Transverse colon (tissue), 4 donors: Measurements from ENCODE around the gene LIX1L. TPM values are rescaled to one million over a fixed set of nuclear protein-coding genes. Genes with fewer than 3 reads are reported as not detected.

Source experiments
- DNase-seq: peaks from one replicate; pipeline ENCODE4 v3.0.0-alpha.2; 2019
- H3K27ac ChIP-seq, 4 donors: fragments of 200-600 bp; sonication (generic); 2 replicates each; pipeline ENCODE4 v1.5.1; 2016 to 2018; ENCODE audit warnings: inconsistent platforms in 4 of 4
- H3K27me3 ChIP-seq: fragments of 200-600 bp; sonication (generic); 2 replicates; pipeline ENCODE4 v1.5.1; 2017; ENCODE audit warnings: inconsistent platforms
- H3K36me3 ChIP-seq, 4 donors: fragments of 200-600 bp; sonication (generic); 2 replicates each; pipeline ENCODE4 v1.5.1; 2017 to 2019; ENCODE audit warnings: inconsistent platforms in 4 of 4
- H3K4me1 ChIP-seq, 4 donors: fragments of 200-600 bp; sonication (generic); 2 replicates each; pipeline ENCODE4 v1.5.1; 2017 to 2020; ENCODE audit warnings: inconsistent platforms in 4 of 4
- H3K4me3 ChIP-seq, 4 donors: fragments of 200-600 bp; sonication (generic); 1 replicate in 1 of 4; 2 replicates in 3 of 4; pipeline versions ENCODE4 v1.5.1 to v1.6.1; 2017 to 2019; ENCODE audit warnings: inconsistent platforms in 4 of 4
- H3K9me3 ChIP-seq, 2 donors: fragments of 200-600 bp; sonication (generic); 2 replicates each; pipeline ENCODE4 v1.5.1; 2017 to 2019; ENCODE audit warnings: inconsistent platforms in 2 of 2
- CTCF ChIP-seq, 5 experiments: fragments of 200-600 bp in 3 of 5; fragments of 450-650 bp in 2 of 5; sonication (generic) in 3 of 5; IDR thresholded peaks; 1 replicate in 2 of 5; 2 replicates in 3 of 5; pipeline ENCODE4 v1.5.1; 2016 to 2017; ENCODE audit warnings: antibody characterized with exemption in 5 of 5, inconsistent platforms in 3 of 5, mild to moderate bottlenecking in 2 of 5, moderate library complexity in 1 of 5
- EP300 ChIP-seq: sonication (generic); formaldehyde crosslinking; IDR thresholded peaks from one replicate; pipeline ENCODE4 v1.6.1; 2017; ENCODE audit warnings: antibody characterized with exemption, low read depth
- POLR2A ChIP-seq: fragments of 450-650 bp; IDR thresholded peaks from one replicate; pipeline ENCODE4 v1.6.1; 2016; ENCODE audit warnings: antibody characterized with exemption, mild to moderate bottlenecking, moderate library complexity
- POLR2AphosphoS5 ChIP-seq, 3 donors: sonication (generic); formaldehyde crosslinking; IDR thresholded peaks; one replicate each; pipeline ENCODE4 v1.6.1; 2016; ENCODE audit warnings: antibody characterized with exemption in 3 of 3
- WGBS, 2 donors: methylation state at CpG; one replicate each; pipeline ENCODE4 v1.1.5; 2018; ENCODE audit warnings: low coverage in 1 of 2; 5-methylcytosine and 5-hydroxymethylcytosine counted together
- in situ Hi-C, 4 donors: fragments of 200-750 bp; cut with MboI; loops; one replicate each; pipeline versions ENCODE4 v1.15.0 to v1.15.1; 2017; ENCODE audit warnings: low sequenced_read_pairs in 3 of 4, low pct_ligation_motif_present in 1 of 4, low pct_unique_long_range_greater_than_20kb in 1 of 4
- intact Hi-C: fragments of 100-400 bp; cut with DNase I; formaldehyde crosslinking; loops from one replicate; pipeline ENCODE4 v1.15.1; 2023; ENCODE audit warnings: low total_unique reads
- total RNA-seq, 4 donors: library from RNA; depleted of rRNA; stranded (reverse); fragments of >200 nt; gene quantifications; one replicate each; pipeline ENCODE4 v1.1.0, GENCODE V29; 2016

The LIX1L gene
- total RNA-seq, 4 donors from 2014 or later = 7.2 to 12.5 (median 9.8) TPM

DNA sequence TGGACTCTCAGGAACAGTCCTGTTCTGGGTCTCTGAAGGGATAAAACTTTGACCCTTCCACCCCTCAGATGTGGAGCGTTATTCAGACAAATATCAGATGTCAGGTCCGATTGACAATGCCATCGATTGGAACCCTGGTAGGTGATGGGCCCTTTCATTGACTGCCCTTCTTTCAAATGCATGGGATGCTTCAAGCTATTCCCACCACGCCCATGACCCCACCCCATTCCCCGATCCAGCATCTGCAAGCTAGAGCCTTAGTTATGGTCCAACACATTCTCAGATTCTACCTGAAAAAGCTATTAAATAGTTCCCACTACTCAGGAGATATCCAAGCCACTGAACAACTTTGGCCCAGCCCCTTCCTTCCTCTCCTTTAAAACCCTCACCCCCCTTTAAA is 19.2 kb upstream of the LIX1L start:
- in situ Hi-C loops = loop anchor here in 3 of 4 donors (5.0 to 10.0 kb wide), 2 partner anchors 35 to 48 kb away; partner anchors contain the start of gene HJV (in 1 of the 3)
- H3K36me3 ChIP-seq = no peaks in the 10 kb centered on the region
- intact Hi-C loops = loop anchor here (2.0 kb wide), 1 partner anchor 36 kb away; no protein-coding TSS in a partner anchor
- TF ChIP-seq CTCF (IDR thresholded peaks at IDR 0.05) (no peak), POLR2A (no peak), POLR2AphosphoS5 (IDR thresholded peaks at IDR 0.05) (no peak), EP300 (no peak)
- H3K9me3 ChIP-seq = no peaks in the 10 kb centered on the region
- peak overlapping the region; percentile 97 to 99 (median 98) for H3K27ac ChIP-seq
- no peaks in the 10 kb centered on the region for H3K27me3 ChIP-seq
- DNase-seq = no peak
- peaks cover 34 to 47% (median 39%) of the 10 kb centered on the region in 4 donors for H3K4me1 ChIP-seq
- WGBS, 2 donors = 67 to 72% methylated on average over 2 to 5 of the region's 5 CpGs
- H3K4me3 ChIP-seq = no peak overlapping the region

DNA sequence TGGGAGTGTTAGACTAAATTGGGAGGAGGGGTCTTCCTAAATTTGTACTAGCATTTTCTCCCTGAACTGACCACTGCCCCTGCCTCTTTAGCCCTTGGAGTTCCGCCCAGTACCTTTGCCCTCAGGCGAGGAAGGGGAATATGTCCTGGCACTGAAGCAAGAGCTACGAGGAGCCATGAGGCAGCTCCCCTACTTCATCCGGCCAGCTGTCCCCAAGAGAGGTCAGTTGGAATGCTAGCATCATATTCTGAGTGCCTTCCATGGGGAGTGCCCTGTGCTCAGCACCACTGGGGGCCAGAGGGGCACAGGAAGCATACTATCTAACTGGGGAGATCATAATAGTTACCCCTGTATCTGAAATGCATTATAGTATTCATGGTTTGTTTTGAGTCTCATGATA is 17.4 kb upstream of the LIX1L start:
- Histone ChIP-seq H3K27ac (no peak overlapping the region), H3K27me3 (no peaks in the 10 kb centered on the region), H3K4me3 (no peak overlapping the region), H3K9me3 (no peaks in the 10 kb centered on the region), H3K36me3 (no peaks in the 10 kb centered on the region), H3K4me1 (peaks cover 18 to 29% (median 25%) of the 10 kb centered on the region in 4 donors)
- intact Hi-C loops = no loop called here
- in situ Hi-C loops = loop anchor here in 3 of 4 donors (5.0 to 10.0 kb wide), 2 partner anchors 37 to 50 kb away; partner anchors contain the start of gene HJV (in 1 of the 3)
- no peak for DNase-seq
- no peak for TF ChIP-seq EP300
- TF ChIP-seq POLR2A = no peak
- TF ChIP-seq POLR2AphosphoS5 (IDR thresholded peaks at IDR 0.05) = no peak
- TF ChIP-seq CTCF (IDR thresholded peaks at IDR 0.05) = no peak
- WGBS, 2 donors = 82 to 100% methylated on average over 1 to 4 of the region's 4 CpGs

DNA sequence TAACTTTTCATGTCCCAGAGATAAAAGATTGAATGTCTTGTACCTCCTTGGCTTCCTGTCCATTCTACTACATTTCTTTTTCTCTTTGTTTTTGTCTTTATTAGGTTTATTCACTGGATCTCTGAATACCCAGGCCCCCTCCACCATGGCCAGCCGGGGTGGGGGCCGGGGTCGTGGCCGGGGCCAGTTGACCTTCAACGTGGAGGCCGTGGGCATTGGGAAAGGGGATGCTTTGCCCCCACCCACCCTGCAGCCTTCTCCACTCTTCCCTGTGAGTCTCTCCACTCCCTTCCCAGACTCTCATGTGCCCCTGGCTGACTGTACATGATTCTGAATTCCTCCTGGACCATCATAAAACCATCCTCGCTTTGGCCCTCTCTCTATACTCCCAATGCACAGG is 16.9 kb upstream of the LIX1L start:
- in situ Hi-C loops (loop anchor here in 3 of 4 donors (5.0 to 10.0 kb wide), 2 partner anchors 38 to 50 kb away; partner anchors contain the start of gene HJV (in 1 of the 3)), intact Hi-C loops (no loop called here)
- Histone ChIP-seq H3K27me3 (no peaks in the 10 kb centered on the region), H3K4me3 (no peak overlapping the region), H3K27ac (no peak overlapping the region), H3K36me3 (no peaks in the 10 kb centered on the region), H3K9me3 (no peaks in the 10 kb centered on the region), H3K4me1 (peaks cover 13 to 24% (median 20%) of the 10 kb centered on the region in 4 donors)
- no peak for DNase-seq
- 85 to 91% methylated on average over 6 to 7 of the region's 7 CpGs for WGBS, 2 donors
- TF ChIP-seq EP300 = no peak
- no peak for TF ChIP-seq POLR2A
- TF ChIP-seq CTCF (IDR thresholded peaks at IDR 0.05) = no peak

- intact Hi-C loops (no loop called here), in situ Hi-C loops (loop anchor here in 1 of 4 donors (10.0 kb wide), 1 partner anchor 52 kb away; the partner anchor contains the start of gene HJV)
- H3K36me3 ChIP-seq = no peaks in the 10 kb centered on the region
- WGBS, 2 donors = 77% methylated on average over 7 of the region's 7 CpGs; no CpG with 5 or more reads in 1 of the 2 donors
- no peak overlapping the region for H3K27ac ChIP-seq
- DNase-seq = no peak
- TF ChIP-seq CTCF (IDR thresholded peaks at IDR 0.05) = no peak
- no peak for TF ChIP-seq POLR2AphosphoS5 (IDR thresholded peaks at IDR 0.05)
- no peak for TF ChIP-seq POLR2A
- no peak for TF ChIP-seq EP300
- H3K9me3 ChIP-seq = no peaks in the 10 kb centered on the region
- peaks cover 0 to 5% (median under 1%) of the 10 kb centered on the region in 4 donors for H3K4me1 ChIP-seq
- no peaks in the 10 kb centered on the region for H3K27me3 ChIP-seq
- no peak overlapping the region for H3K4me3 ChIP-seq
Observed at GRCh38 chr1:145972580-145972979, 14.8 kb upstream of the LIX1L start.
